Transverse colon (tissue), 4 donors: ENCODE results near the gene KPNB1.

Source experiments
- POLR2AphosphoS5 ChIP-seq, 3 donors: sonication (generic); formaldehyde crosslinking; IDR thresholded peaks; one replicate each; pipeline ENCODE4 v1.6.1; 2016; ENCODE audit warnings: antibody characterized with exemption in 3 of 3
- TF ChIP-seq, protein P1 (sequence below), 5 experiments: fragments of 200-600 bp in 3 of 5; fragments of 450-650 bp in 2 of 5; sonication (generic) in 3 of 5; IDR thresholded peaks; 1 replicate in 2 of 5; 2 replicates in 3 of 5; pipeline ENCODE4 v1.5.1; 2016 to 2017; ENCODE audit warnings: antibody characterized with exemption in 5 of 5, inconsistent platforms in 3 of 5, mild to moderate bottlenecking in 2 of 5, moderate library complexity in 1 of 5

DNA sequence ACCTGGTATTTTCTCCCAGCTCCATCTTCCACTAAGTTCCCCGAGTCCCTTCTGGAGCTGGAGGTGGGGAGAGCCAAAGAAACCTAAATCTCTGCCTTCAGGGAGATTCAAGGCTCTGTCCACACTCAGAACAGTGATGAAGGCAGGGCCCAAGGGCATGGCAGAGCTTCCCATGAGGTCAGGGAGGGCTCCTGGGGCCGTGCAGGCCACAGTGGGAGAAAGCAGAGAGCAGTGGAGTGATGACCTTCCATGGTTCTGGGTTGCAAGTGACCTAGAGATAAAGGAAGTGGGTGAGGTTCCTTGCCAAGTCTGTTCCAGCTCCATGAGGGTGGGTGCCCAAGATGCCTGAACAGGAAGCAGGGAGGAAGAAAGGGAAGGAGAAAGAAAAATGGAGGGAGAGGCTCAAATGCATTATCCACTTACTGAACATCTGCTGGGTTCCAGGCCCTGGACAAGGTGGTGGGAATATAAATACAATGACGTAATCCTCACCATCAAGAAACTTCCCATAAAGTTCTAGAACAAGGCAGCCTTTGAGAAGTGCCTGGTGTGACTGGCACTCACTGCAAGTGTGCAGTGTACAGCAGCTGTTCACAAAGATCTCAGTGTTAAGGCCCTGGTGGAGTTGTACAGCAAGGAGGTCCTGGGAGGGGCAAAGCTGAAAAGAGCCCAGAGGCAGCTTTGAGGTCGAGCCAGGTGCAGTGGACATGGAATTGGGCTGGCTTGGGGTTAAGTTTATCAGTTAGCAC, 57.5 kb downstream of the KPNB1 start:
- TF ChIP-seq, protein P1, sequence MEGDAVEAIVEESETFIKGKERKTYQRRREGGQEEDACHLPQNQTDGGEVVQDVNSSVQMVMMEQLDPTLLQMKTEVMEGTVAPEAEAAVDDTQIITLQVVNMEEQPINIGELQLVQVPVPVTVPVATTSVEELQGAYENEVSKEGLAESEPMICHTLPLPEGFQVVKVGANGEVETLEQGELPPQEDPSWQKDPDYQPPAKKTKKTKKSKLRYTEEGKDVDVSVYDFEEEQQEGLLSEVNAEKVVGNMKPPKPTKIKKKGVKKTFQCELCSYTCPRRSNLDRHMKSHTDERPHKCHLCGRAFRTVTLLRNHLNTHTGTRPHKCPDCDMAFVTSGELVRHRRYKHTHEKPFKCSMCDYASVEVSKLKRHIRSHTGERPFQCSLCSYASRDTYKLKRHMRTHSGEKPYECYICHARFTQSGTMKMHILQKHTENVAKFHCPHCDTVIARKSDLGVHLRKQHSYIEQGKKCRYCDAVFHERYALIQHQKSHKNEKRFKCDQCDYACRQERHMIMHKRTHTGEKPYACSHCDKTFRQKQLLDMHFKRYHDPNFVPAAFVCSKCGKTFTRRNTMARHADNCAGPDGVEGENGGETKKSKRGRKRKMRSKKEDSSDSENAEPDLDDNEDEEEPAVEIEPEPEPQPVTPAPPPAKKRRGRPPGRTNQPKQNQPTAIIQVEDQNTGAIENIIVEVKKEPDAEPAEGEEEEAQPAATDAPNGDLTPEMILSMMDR (IDR thresholded peaks at IDR 0.05) = no peak
- no peak for TF ChIP-seq POLR2AphosphoS5 (IDR thresholded peaks at IDR 0.05)
